Epithelial cell of esophagus (primary cell): ENCODE data around the gene TMEM175.

Source experiments
- DNase-seq: peaks from one replicate; pipeline ENCODE4 v3.0.0; 2010; ENCODE audit warnings: low read depth
- H3K4me3 ChIP-seq: 2 replicates; pipeline ENCODE4 v1.5.1; 2011; ENCODE audit warnings: mild to moderate bottlenecking, low read length, control low read depth
- TF ChIP-seq, protein P1 (sequence below): IDR thresholded peaks from 2 replicates; pipeline ENCODE4 v1.5.1; 2011; ENCODE audit warnings: low read depth, mild to moderate bottlenecking, low read length, control low read depth, inconsistent platforms; ENCODE audit not compliant: insufficient read depth; ENCODE audit errors: missing control alignments

TMEM175 gene

DNA sequence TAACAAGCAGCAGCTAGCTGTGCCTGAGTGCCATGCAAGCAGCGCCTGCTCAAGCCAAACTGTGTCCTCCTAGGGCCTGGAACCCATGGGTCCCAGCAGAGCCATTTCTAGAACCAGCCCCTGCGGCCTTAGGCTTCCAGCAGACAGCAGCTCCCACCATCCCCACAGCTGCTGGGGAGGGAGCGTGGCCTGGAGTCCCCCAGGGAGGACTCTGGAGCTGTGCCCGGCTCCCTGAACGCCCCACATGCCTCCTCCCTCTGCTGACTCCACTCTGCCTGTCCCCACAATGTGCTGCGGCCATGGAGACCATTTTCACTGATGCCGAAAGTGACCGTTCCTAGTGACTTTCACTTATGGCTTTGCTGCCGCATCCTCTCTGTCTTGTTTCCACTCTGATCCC is 46.0 kb upstream of the TMEM175 start:
- H3K4me3 ChIP-seq: no peak overlapping the region
- no peak for DNase-seq
- TF ChIP-seq, protein P1, sequence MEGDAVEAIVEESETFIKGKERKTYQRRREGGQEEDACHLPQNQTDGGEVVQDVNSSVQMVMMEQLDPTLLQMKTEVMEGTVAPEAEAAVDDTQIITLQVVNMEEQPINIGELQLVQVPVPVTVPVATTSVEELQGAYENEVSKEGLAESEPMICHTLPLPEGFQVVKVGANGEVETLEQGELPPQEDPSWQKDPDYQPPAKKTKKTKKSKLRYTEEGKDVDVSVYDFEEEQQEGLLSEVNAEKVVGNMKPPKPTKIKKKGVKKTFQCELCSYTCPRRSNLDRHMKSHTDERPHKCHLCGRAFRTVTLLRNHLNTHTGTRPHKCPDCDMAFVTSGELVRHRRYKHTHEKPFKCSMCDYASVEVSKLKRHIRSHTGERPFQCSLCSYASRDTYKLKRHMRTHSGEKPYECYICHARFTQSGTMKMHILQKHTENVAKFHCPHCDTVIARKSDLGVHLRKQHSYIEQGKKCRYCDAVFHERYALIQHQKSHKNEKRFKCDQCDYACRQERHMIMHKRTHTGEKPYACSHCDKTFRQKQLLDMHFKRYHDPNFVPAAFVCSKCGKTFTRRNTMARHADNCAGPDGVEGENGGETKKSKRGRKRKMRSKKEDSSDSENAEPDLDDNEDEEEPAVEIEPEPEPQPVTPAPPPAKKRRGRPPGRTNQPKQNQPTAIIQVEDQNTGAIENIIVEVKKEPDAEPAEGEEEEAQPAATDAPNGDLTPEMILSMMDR: no peak

DNA sequence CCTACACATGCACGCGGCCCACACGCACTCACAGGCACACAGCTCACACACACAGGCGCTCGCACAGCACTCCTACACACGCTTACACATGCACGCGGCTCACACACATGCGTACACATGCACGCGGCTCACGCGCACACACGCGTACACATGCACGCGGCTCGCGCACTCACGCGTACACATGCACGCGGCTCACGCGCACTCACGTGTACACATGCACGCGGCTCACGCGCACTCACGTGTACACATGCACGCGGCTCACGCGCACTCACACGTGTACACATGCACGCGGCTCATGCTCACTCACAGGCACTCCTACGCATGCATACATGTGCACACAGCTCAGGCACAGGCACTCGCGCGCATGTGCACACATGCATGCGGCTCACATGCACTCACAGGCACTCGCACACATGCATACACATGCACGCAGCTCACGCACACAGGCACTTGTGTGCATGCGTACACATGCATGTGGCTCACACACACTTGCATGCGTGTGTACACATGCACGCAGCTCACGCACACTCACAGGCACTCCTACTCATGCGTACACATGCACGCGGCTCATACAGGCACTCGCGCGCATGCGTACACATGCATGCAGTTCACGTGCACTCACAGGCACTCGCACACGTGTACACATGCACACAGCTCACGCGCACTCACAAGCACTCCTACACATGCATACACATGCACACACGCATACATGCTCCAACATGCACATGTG is 45.1 kb upstream of the TMEM175 start:
- no peak overlapping the region for H3K4me3 ChIP-seq
- TF ChIP-seq, protein P1: no peak
- no peak for DNase-seq

DNA sequence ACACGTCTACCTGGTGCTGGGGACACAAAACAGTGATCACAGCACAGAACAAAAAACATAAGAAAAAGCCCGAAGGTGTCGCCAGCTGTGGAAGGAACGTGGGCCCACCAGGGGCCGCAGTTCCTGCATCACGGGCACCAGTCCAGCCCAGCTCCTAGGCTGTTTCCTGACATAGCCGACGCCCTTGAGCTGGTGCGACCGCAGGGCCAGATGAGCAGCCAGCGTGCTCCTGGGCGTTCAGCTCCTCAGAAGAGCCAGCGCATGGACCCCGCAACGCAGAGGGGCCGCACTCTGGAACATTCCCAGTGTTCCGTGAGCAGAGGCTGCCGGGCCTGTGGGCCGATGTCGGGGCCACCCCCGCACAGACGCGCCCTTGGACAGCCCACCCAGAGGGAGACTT is 44.2 kb upstream of the TMEM175 start:
- no peak overlapping the region for H3K4me3 ChIP-seq
- TF ChIP-seq, protein P1: no peak
- DNase-seq: no peak

DNA sequence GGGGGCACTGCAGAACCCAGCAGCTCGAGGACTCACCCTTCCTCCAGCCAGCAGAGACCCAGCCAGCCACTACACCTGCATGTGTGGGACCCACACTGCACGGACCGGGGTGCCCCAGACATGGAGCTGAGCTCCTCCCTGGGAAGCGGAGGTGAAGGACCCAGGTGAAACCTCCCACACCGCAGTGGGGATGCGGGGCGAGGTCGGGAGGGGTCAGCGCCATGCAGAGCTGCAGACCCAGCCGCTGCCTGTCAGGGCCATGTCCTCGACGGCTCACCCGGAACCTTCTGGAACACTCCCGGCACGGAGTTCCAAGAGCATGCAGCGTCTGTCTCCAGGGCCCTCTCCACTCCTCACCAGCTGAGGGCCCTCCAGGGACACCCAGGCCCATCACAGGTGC is 42.7 kb upstream of the TMEM175 start:
- TF ChIP-seq, protein P1: no peak
- no peak overlapping the region for H3K4me3 ChIP-seq
- no peak for DNase-seq

DNA sequence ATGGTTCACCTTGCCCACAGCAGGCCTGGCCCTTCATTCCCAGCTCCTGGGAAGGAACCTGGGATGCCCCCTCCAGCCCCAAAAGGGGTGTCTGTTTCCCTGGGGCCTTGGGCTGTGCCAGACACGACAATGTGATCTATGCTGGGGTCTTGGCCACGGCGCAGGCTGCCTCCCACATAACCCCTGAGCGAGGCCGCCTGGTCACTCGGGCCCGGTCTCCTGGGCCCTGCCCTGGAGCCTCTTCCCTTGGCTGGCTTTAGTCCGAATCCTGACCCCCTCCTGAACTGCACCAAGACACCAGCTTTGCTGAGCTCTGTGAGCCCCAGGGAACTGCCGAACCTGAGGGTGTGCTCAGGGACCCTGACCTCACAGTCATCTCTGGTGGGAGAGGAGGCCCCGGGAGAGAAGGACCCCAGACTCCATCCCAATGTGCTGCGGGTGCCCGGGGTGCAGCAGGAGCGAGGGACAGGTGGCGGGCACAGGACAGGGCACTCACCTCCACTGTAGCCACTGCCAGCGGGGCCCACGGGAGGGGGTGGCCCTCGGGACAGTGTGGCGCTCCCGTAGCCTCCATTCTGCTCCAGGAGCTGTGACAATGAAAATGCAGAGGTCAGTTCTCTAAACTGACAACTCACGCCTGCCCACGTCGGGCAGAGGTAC is 42.1 kb upstream of the TMEM175 start:
- no peak overlapping the region for H3K4me3 ChIP-seq
- TF ChIP-seq, protein P1: no peak
- DNase-seq: no peak

DNA sequence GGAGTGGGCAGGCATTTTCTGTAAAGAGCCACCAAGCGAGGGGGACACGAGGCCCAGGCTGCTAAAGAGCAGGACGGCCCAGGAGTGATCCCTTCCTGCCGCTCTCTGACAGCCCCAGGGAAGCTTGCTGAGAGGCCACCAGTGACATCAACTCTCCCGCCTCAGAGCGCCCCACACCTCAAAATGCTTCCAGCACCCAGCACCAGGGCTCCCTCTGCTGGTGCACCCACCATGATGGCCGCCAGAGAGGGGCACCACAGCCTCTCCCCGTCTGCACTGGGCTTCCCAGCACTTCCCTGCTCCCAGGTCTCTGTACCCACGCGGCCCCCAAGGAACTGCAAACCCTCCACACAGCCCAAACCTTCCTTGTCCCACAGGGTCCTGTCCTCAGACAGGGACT is 40.5 kb upstream of the TMEM175 start:
- no peak overlapping the region for H3K4me3 ChIP-seq
- no peak for DNase-seq
- TF ChIP-seq, protein P1: no peak

DNA sequence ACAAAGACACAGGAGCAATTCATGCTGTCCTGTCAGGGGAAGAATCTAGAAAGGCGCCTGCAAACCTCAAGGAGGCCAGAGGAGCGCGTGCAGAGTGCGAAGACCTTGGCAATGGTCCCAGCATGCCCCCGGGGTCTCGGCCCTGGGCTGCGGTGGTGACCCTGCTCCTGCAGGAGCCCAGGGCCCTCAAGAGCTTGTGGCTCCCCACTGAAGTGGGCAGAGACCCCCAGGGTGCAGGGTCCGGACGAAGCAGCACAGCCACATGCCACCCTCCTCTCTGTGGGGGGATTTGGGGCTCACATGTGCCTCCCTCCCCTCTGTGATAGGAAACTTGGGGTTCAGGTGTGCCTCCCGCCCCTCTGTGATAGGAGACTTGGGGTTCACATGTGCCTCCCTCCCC is 39.5 kb upstream of the TMEM175 start:
- DNase-seq: no peak
- H3K4me3 ChIP-seq: no peak overlapping the region
- TF ChIP-seq, protein P1: no peak
